ENCODE measurements around the gene SYNPR. TPM values are rescaled to one million over a fixed set of nuclear protein-coding genes. Genes with fewer than 3 reads are reported as not detected.
A peak's percentile ranks its signal among the peaks of the same experiment; 100 is the strongest.
"Not testable (repeated sequence)": the region's sequence is repeated elsewhere in the genome, so short reads cannot be mapped to it uniquely, and the experiment has no call there.

SYNPR gene
- total RNA-seq (2014; rRNA removed; shearing (Covaris generic)) = not detected in 2 replicates

DNA sequence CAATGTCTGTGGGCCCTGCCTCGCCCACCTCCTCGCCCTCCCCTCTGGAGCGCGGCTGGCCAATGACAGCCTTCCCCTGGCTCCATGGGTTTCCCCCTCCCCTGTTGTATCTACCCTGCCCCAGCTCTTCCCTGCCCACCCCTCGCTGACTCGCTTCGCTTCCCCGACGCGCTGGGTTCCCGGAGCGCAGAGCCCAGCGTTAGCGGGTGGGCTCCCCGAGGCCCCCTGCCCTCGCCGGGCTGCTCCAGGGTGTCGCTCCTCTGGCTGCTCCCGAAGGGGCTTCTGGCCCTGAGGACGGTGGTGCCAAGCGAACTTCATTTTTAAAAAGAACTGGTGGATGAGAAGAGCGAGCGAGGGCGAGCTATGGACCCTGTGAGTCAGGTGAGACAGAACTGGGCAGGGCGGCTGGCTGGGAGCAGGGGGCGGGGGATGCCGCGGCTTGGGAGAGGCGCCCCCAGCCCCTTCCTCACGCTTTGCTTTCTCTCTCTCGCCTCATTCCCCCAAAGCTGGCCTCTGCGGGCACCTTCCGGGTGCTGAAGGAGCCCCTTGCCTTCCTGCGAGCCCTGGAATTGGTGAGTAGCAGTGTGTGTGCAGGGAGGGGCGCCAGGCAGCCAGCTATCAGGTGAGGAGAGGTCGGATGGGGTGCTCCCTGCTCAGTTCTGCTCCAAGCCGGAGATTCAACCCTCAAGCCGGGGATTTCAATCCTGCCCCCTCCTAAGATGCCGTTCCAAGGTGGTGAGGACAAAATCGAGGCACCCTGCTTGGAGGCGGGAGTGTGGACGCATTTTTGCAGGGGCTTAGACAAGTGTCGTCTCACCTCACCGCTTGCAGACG is at the start of gene SYNPR:
SYNPR (plus strand) TSS at position 138 of the 834 bp plus-strand sequence.
- H3K9me3 ChIP-seq (replicated peaks) = no peaks in the 10 kb centered on the region; the same call in 1 of the 2 replicates
- H3K27ac ChIP-seq = no peak within 1 kb of the TSS

DNA sequence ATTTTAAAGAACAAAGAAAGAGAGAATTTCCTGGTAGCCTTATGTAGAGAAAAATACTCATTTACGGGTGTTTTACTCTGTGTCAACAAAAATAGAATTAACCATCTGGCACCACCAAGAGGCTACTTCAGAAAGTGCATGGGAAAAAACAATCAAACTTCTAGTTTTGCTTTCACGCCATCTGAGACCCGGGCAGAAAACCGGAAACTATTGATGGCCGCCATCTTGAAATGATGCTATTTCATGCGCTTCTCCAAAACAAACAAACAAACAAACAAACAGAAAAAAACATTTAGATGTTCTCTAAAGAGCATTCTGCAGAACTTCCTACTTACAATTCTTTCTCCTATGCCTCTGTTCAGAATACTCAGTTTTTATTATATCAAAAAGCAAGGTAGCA is 49.4 kb upstream of the SYNPR start:
- no peaks in the 10 kb centered on the region for H3K36me3 ChIP-seq
- no peak overlapping the region for H3K27ac ChIP-seq
- no peaks in the 10 kb centered on the region for H3K4me1 ChIP-seq (replicated peaks)
- no peaks in the 10 kb centered on the region for H3K9me3 ChIP-seq (replicated peaks)
- no peak overlapping the region for H3K4me3 ChIP-seq
- peak in 1 of 2 experiments; percentile 2 for DNase-seq (ENCODE audit: low read depth in 1 of 2, low spot score in 2 of 2)
- H3K27me3 ChIP-seq (replicated peaks) = no peaks in the 10 kb centered on the region

More for the DNA sequence above, at the start of gene SYNPR:
- H3K4me1 ChIP-seq (replicated peaks) = no peaks in the 10 kb centered on the region
- no peak within 1 kb of the TSS for H3K4me3 ChIP-seq
- no peak for DNase-seq (ENCODE audit: low read depth in 1 of 2, low spot score in 2 of 2)
- H3K27me3 ChIP-seq (replicated peaks) = peaks cover 30% of the 10 kb centered on the region
- no peaks in the 10 kb centered on the region for H3K36me3 ChIP-seq

GRCh38 chr3:63230146-63230545 is 48.0 kb upstream of the SYNPR start:
- DNase-seq (ENCODE audit: low read depth in 1 of 2, low spot score in 2 of 2) = no peak
- H3K4me1 ChIP-seq (replicated peaks) = no peaks in the 10 kb centered on the region
- no peaks in the 10 kb centered on the region for H3K9me3 ChIP-seq (replicated peaks)
- H3K27ac ChIP-seq = no peak overlapping the region
- H3K36me3 ChIP-seq = no peaks in the 10 kb centered on the region
- H3K4me3 ChIP-seq = no peak overlapping the region
- H3K27me3 ChIP-seq (replicated peaks) = no peaks in the 10 kb centered on the region

DNA sequence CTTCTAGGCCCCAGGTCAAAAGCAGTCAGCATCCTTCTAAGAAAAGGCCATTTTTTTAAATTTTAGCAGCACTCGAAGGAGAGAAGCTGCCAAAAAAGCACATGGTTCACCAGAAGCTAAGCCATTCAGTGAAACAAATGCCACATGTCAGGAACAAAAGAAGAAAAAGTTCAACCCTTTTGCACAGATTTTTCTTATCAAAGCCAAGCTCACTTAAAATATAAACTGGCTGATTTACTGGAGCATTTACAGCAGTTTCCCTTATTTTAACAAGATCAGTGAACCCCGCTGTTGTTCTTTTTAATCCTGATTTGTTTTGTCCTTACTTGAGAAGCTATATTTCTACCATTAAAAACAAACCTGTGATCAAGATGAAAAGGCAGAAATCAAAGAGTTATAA is 46.5 kb upstream of the SYNPR start:
- no peak for DNase-seq (ENCODE audit: low read depth in 1 of 2, low spot score in 2 of 2)
- H3K27ac ChIP-seq = no peak overlapping the region

GRCh38 chr3:63232764-63233396 is 45.2 kb upstream of the SYNPR start:
- no peaks in the 10 kb centered on the region for H3K36me3 ChIP-seq
- H3K4me3 ChIP-seq = no peak overlapping the region
- DNase-seq (ENCODE audit: low read depth in 1 of 2, low spot score in 2 of 2) = no peak
- H3K4me1 ChIP-seq (replicated peaks) = no peaks in the 10 kb centered on the region
- no peaks in the 10 kb centered on the region for H3K27me3 ChIP-seq (replicated peaks)
- H3K27ac ChIP-seq = no peak overlapping the region
- H3K9me3 ChIP-seq (replicated peaks) = no peaks in the 10 kb centered on the region

More for the DNA sequence above, 46.5 kb upstream of the SYNPR start:
- no peaks in the 10 kb centered on the region for H3K36me3 ChIP-seq
- no peaks in the 10 kb centered on the region for H3K4me1 ChIP-seq (replicated peaks)
- no peak overlapping the region for H3K4me3 ChIP-seq
- H3K27me3 ChIP-seq (replicated peaks) = no peaks in the 10 kb centered on the region
- H3K9me3 ChIP-seq (replicated peaks) = no peaks in the 10 kb centered on the region

GRCh38 chr3:63240381-63240902 is 37.7 kb upstream of the SYNPR start:
- Histone ChIP-seq H3K4me1 (replicated peaks) (no peaks in the 10 kb centered on the region), H3K36me3 (no peaks in the 10 kb centered on the region), H3K27me3 (replicated peaks) (no peaks in the 10 kb centered on the region), H3K27ac (no peak overlapping the region), H3K4me3 (no peak overlapping the region), H3K9me3 (replicated peaks) (no peaks in the 10 kb centered on the region)
- no peak for DNase-seq (ENCODE audit: low read depth in 1 of 2, low spot score in 2 of 2)

GRCh38 chr3:63242124-63242523 is 36.0 kb upstream of the SYNPR start:
- Histone ChIP-seq H3K4me1 (replicated peaks) (no peaks in the 10 kb centered on the region), H3K9me3 (replicated peaks) (no peaks in the 10 kb centered on the region), H3K27ac (no peak overlapping the region), H3K36me3 (no peaks in the 10 kb centered on the region), H3K27me3 (replicated peaks) (no peaks in the 10 kb centered on the region), H3K4me3 (no peak overlapping the region)
- no peak for DNase-seq (ENCODE audit: low read depth in 1 of 2, low spot score in 2 of 2)

GRCh38 chr3:63244486-63244885 is 33.6 kb upstream of the SYNPR start:
- Histone ChIP-seq H3K4me3 (no peak overlapping the region), H3K4me1 (replicated peaks) (no peaks in the 10 kb centered on the region), H3K9me3 (replicated peaks) (no peaks in the 10 kb centered on the region), H3K27ac (no peak overlapping the region), H3K27me3 (replicated peaks) (no peaks in the 10 kb centered on the region), H3K36me3 (no peaks in the 10 kb centered on the region)
- no peak for DNase-seq (ENCODE audit: low read depth in 1 of 2, low spot score in 2 of 2)

- no peak overlapping the region for H3K27ac ChIP-seq
- no peaks in the 10 kb centered on the region for H3K36me3 ChIP-seq
- no peaks in the 10 kb centered on the region for H3K27me3 ChIP-seq (replicated peaks)
- no peaks in the 10 kb centered on the region for H3K9me3 ChIP-seq (replicated peaks)
- no peak for DNase-seq (ENCODE audit: low read depth in 1 of 2, low spot score in 2 of 2)
- H3K4me3 ChIP-seq = no peak overlapping the region
- no peaks in the 10 kb centered on the region for H3K4me1 ChIP-seq (replicated peaks)
These were observed 32.3 kb upstream of the SYNPR start for GRCh38 chr3:63245726-63246241.

- Histone ChIP-seq H3K27ac (no peak overlapping the region), H3K4me3 (no peak overlapping the region), H3K36me3 (no peaks in the 10 kb centered on the region), H3K27me3 (replicated peaks) (no peaks in the 10 kb centered on the region), H3K9me3 (replicated peaks) (no peaks in the 10 kb centered on the region), H3K4me1 (replicated peaks) (no peaks in the 10 kb centered on the region)
- no peak for DNase-seq (ENCODE audit: low read depth in 1 of 2, low spot score in 2 of 2)
These were observed 30.1 kb upstream of the SYNPR start for GRCh38 chr3:63248015-63248414.

- H3K9me3 ChIP-seq (replicated peaks) = no peaks in the 10 kb centered on the region
- H3K27ac ChIP-seq = no peak overlapping the region
These were observed 26.6 kb upstream of the SYNPR start for GRCh38 chr3:63251499-63251898.

GRCh38 chr3:63255819-63256218 is 22.3 kb upstream of the SYNPR start:
- not testable (repeated sequence) for H3K27me3 ChIP-seq (replicated peaks); H3K9me3 ChIP-seq (replicated peaks); DNase-seq (ENCODE audit: low read depth in 1 of 2, low spot score in 2 of 2); H3K27ac ChIP-seq; H3K4me1 ChIP-seq (replicated peaks); H3K36me3 ChIP-seq; H3K4me3 ChIP-seq

More at GRCh38 chr3:63251499-63251898, 26.6 kb upstream of the SYNPR start:
- Histone ChIP-seq H3K4me3 (no peak overlapping the region), H3K4me1 (replicated peaks) (no peaks in the 10 kb centered on the region), H3K36me3 (no peaks in the 10 kb centered on the region), H3K27me3 (replicated peaks) (no peaks in the 10 kb centered on the region)
- no peak for DNase-seq (ENCODE audit: low read depth in 1 of 2, low spot score in 2 of 2)

DNA sequence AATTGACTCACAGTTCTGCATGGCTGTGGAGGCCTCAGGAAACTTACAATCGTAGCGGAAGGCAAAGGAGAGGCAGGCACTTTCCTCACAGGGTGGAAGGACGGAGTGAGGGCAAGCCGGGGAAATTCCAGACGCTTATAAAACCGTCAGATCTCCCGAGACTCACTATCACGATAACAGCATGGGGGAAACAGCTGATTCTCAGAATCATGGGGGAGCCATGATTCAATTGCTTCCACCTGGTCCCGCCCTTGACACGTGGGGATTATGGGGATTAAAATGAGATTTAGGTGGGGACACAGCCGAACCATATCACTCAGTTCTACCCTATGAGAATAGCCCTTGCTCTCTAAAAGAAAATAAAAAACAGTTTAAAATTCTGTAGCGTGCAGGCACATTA is 13.4 kb upstream of the SYNPR start:
- Histone ChIP-seq H3K27me3 (replicated peaks) (0 out of 2 replicates have a peak, but pooled peaks cover 2% of the 10 kb centered on the region), H3K4me3 (no peak overlapping the region), H3K9me3 (replicated peaks) (no peaks in the 10 kb centered on the region), H3K4me1 (replicated peaks) (no peaks in the 10 kb centered on the region), H3K36me3 (no peaks in the 10 kb centered on the region), H3K27ac (no peak overlapping the region)
- DNase-seq (ENCODE audit: low read depth in 1 of 2, low spot score in 2 of 2) = no peak

DNA sequence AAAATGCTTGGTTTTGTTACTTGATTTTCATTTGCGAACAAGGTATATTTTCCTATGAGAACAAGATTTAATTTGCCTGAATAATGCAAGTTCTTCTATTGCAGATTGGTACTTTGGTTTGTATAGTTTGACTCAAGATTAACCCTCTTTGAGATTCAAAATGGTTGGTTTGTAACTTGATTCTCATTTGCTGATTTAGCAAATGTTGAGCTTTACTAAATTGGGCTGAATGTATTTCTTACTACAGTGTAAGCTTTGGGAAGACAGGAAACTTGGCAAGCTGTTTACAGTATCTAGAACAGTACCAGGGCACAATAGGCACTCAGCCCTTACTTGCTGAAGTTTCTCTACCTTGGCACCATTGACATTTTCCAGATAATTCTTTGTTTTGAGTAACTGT is 3.7 kb upstream of the SYNPR start:
- DNase-seq (ENCODE audit: low read depth in 1 of 2, low spot score in 2 of 2) = no peak
- H3K4me1 ChIP-seq (replicated peaks) = no peaks in the 10 kb centered on the region
- no peak overlapping the region for H3K27ac ChIP-seq
- no peak overlapping the region for H3K4me3 ChIP-seq
- H3K36me3 ChIP-seq = no peaks in the 10 kb centered on the region
- peaks cover 23% of the 10 kb centered on the region for H3K27me3 ChIP-seq (replicated peaks)
- H3K9me3 ChIP-seq (replicated peaks) = no peaks in the 10 kb centered on the region
